ENCODE results near the gene OTUB2.

DNA sequence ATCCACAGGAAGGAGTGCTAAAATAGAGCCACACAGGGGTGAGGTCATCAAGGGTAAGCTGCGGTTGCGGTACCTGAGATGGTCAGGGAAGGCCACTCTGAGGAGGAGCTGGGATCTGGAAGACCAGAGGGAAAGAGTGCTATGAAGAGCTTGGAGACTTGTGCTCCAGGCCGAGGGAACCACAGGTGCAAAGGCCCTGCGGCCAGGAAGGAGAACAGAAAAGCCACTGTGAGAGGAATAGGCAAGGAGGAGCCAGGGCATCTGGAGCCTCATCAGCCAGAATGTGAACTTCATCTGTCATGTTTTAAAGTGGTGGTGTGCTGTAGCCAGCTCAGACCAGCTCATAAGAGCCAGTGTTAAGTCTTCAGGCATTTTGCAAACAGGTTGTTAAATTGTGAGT, 34.5 kb upstream of the OTUB2 start:
- TF ChIP-seq EP300 (IDR thresholded peaks at IDR 0.05) = no peak
- TF ChIP-seq, protein P1, sequence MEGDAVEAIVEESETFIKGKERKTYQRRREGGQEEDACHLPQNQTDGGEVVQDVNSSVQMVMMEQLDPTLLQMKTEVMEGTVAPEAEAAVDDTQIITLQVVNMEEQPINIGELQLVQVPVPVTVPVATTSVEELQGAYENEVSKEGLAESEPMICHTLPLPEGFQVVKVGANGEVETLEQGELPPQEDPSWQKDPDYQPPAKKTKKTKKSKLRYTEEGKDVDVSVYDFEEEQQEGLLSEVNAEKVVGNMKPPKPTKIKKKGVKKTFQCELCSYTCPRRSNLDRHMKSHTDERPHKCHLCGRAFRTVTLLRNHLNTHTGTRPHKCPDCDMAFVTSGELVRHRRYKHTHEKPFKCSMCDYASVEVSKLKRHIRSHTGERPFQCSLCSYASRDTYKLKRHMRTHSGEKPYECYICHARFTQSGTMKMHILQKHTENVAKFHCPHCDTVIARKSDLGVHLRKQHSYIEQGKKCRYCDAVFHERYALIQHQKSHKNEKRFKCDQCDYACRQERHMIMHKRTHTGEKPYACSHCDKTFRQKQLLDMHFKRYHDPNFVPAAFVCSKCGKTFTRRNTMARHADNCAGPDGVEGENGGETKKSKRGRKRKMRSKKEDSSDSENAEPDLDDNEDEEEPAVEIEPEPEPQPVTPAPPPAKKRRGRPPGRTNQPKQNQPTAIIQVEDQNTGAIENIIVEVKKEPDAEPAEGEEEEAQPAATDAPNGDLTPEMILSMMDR (IDR thresholded peaks at IDR 0.05) = no peak
